LNCAP (cell line): ENCODE data around the gene DCDC2C.

Experiments used
- TF ChIP-seq, protein P1 (sequence below): fragments of 450-650 bp; IDR thresholded peaks from 2 replicates; pipeline ENCODE4 v1.5.1; 2017; ENCODE audit warnings: mild to moderate bottlenecking

DCDC2C gene

DNA sequence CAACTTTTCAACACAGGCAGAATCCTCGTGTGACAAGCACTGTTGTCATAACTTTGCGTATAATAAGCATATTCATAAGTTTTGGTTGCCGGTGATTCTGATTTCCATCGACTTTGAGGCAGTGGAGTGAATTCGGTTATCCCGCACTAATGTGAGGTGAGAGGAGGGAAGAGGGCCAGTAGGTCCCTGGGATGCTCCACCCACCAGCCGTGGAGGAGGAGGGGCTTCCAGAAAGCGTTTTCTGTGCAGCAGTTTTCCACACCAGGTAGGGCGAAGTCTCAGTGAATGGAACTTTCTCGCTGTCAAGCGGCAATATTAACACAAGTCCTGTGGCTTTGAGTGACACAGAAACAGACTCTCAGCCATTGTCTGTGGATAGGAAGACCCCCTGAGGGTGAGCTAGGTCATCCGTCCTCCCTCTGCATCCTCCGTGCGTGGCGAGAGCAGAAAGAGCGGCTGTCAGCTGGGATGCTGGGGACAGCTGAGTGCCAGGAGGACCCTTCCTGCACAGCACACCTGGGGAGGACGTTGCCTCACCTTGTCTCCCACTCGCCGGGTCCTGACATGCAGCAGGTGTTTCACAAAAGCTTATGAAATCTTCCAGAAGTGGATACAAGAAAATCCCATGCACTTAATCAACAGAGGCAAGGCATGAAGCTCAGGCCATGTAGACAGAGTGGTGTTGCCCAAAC lies 67.5 kb downstream of the DCDC2C start:
- TF ChIP-seq, protein P1, sequence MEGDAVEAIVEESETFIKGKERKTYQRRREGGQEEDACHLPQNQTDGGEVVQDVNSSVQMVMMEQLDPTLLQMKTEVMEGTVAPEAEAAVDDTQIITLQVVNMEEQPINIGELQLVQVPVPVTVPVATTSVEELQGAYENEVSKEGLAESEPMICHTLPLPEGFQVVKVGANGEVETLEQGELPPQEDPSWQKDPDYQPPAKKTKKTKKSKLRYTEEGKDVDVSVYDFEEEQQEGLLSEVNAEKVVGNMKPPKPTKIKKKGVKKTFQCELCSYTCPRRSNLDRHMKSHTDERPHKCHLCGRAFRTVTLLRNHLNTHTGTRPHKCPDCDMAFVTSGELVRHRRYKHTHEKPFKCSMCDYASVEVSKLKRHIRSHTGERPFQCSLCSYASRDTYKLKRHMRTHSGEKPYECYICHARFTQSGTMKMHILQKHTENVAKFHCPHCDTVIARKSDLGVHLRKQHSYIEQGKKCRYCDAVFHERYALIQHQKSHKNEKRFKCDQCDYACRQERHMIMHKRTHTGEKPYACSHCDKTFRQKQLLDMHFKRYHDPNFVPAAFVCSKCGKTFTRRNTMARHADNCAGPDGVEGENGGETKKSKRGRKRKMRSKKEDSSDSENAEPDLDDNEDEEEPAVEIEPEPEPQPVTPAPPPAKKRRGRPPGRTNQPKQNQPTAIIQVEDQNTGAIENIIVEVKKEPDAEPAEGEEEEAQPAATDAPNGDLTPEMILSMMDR: no peak

DNA sequence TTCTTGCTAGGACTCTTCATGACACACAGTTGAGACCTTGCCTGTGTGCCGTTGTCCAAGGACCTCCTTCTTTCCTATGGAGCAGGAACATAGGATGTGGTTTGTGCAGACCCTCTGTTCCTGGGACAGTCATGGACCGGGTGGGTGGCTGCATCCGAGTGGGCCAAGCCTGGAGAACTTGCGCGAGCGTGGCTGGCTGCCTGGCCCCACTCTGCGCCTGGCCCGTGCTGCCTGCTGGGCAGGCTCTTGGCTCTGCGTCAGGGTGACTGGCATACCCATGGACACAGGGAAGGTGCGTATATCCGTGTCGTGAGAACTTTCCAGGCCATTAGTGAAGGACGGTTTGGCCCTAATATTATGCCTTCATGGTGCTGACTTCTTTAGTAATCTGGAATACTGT lies 68.2 kb downstream of the DCDC2C start:
- TF ChIP-seq, protein P1: no peak

- TF ChIP-seq, protein P1: no peak
Observed at GRCh38 chr2:3774336-3774735, 71.0 kb downstream of the DCDC2C start.

- TF ChIP-seq, protein P1: no peak
Observed at GRCh38 chr2:3776311-3776710, 72.9 kb downstream of the DCDC2C start.

DNA sequence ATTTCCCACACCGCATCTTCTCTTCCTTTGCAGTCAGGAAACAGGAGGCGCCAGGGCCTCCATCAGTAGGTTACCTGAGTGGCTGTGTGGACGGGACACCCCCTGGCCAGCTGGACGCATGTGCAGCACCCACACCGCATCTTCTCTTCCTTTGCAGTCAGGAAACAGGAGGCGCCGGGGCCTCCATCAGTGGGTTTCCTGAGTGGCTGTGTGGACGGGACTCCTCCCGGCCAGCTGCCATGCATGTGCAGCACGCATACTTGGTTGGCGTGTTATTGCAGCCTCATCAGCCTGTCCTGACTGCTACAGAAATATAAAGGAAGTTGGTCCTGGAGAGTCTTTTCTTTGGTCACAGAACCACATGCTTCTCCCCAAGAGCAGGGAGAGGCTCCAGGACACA lies 74.6 kb downstream of the DCDC2C start:
- TF ChIP-seq, protein P1: no peak

- TF ChIP-seq, protein P1: no peak
Observed at GRCh38 chr2:3778851-3779495, 75.6 kb downstream of the DCDC2C start.

GRCh38 chr2:3779496-3780049 lies 76.2 kb downstream of the DCDC2C start:
- TF ChIP-seq, protein P1: no peak
